Measurements from ENCODE around the gene SOX21. TPM values are rescaled to one million over a fixed set of nuclear protein-coding genes. Genes with fewer than 3 reads are reported as not detected.

Gene SOX21
- total RNA-seq, 1 donor from 2014 or later, result not detected

DNA sequence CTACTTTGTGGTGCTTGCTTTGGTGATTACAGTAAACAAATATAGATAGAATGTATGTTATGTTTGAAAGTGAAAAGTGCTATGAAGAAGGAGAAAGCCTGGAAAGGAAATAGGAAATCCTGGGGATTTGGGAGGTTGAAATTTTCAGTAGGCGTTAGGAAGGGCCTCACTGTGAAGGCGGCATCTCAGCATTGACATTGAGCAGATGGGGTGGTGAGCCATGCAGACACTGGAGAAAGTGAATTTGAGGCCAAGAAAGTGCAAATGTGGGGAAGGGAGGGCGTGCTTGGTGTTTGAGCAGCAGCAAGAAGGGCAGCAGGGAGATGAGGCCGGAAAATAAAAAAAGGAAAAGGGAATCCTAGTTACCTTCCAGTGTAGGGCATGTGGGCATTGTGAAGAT, 20.3 kb downstream of the SOX21 start:
- TF ChIP-seq, protein P1, sequence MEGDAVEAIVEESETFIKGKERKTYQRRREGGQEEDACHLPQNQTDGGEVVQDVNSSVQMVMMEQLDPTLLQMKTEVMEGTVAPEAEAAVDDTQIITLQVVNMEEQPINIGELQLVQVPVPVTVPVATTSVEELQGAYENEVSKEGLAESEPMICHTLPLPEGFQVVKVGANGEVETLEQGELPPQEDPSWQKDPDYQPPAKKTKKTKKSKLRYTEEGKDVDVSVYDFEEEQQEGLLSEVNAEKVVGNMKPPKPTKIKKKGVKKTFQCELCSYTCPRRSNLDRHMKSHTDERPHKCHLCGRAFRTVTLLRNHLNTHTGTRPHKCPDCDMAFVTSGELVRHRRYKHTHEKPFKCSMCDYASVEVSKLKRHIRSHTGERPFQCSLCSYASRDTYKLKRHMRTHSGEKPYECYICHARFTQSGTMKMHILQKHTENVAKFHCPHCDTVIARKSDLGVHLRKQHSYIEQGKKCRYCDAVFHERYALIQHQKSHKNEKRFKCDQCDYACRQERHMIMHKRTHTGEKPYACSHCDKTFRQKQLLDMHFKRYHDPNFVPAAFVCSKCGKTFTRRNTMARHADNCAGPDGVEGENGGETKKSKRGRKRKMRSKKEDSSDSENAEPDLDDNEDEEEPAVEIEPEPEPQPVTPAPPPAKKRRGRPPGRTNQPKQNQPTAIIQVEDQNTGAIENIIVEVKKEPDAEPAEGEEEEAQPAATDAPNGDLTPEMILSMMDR (IDR thresholded peaks at IDR 0.05), result no peak
- Mint-ChIP-seq H3K27ac (no peak overlapping the region), H3K27me3 (peaks cover 13% of the 10 kb centered on the region), H3K4me1 (no peaks in the 10 kb centered on the region), H3K4me3 (no peak overlapping the region), H3K9me3 (no peaks in the 10 kb centered on the region), H3K36me3 (ENCODE audit: low read depth) (no peaks in the 10 kb centered on the region)
- no peak for ATAC-seq (ENCODE audit: low read depth)
- intact Hi-C loops (cut with micrococcal nuclease), result no loop called here
- CTCF ChIA-PET, result no interaction called here
- POLR2A ChIA-PET, result no interaction called here
- DNase-seq, result no peak

DNA sequence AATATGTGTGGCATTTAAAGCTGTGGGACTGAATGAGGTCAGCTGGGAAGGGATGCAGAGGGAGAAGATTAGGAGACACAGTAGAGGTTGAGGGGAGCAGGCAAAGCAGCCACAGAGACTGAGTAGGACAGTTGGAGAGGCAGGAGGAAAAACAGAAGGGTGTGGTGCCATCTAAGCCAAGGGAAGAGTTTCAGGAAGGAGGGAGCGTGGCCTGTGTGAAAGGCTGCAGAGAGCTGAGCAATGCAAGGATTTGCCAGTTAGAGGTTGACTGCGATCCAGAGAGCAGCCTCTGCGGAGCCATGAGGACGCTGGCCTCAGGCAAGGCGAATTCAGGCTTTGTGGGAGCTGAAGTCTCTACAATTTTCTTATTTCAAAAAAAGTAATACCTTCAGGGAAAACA, 28.9 kb downstream of the SOX21 start:
- H3K27me3 Mint-ChIP-seq, result peaks cover 25% of the 10 kb centered on the region
- intact Hi-C loops (cut with micrococcal nuclease), result no loop called here
- no peaks in the 10 kb centered on the region for H3K9me3 Mint-ChIP-seq
- TF ChIP-seq, protein P1 (IDR thresholded peaks at IDR 0.05), result no peak
- POLR2A ChIA-PET, result no interaction called here
- ATAC-seq (ENCODE audit: low read depth), result no peak
- DNase-seq, result no peak
- H3K4me3 Mint-ChIP-seq, result no peak overlapping the region
- CTCF ChIA-PET, result no interaction called here
- H3K27ac Mint-ChIP-seq, result no peak overlapping the region
- no peaks in the 10 kb centered on the region for H3K4me1 Mint-ChIP-seq
- no peaks in the 10 kb centered on the region for H3K36me3 Mint-ChIP-seq (ENCODE audit: low read depth)

DNA sequence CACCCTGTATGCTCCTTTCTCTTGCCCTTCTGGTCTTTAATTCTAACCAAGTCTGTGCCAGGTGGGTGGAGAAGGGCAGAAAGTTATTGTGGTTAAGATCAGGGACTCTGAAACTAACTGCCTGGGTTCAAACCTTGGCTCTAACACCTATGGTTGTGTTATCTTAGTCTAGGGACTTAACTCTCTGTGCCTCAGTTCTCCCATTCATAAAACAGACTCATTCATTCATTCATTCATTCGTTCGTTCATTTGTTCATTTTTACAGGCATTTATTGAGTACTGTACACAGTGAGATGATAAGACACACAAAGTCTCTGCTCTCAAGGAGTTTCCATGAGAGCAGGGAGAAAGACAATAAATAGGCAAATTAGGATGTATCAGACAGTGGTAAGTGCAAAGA, 30.1 kb downstream of the SOX21 start:
- intact Hi-C loops (cut with micrococcal nuclease), result no loop called here
- ChIA-PET CTCF (no interaction called here), POLR2A (no interaction called here)
- Mint-ChIP-seq H3K4me3 (no peak overlapping the region), H3K36me3 (ENCODE audit: low read depth) (no peaks in the 10 kb centered on the region), H3K27ac (no peak overlapping the region), H3K9me3 (no peaks in the 10 kb centered on the region), H3K27me3 (peaks cover 27% of the 10 kb centered on the region), H3K4me1 (no peaks in the 10 kb centered on the region)
- DNase-seq (no peak), ATAC-seq (ENCODE audit: low read depth) (no peak)
- TF ChIP-seq, protein P1 (IDR thresholded peaks at IDR 0.05), result no peak

DNA sequence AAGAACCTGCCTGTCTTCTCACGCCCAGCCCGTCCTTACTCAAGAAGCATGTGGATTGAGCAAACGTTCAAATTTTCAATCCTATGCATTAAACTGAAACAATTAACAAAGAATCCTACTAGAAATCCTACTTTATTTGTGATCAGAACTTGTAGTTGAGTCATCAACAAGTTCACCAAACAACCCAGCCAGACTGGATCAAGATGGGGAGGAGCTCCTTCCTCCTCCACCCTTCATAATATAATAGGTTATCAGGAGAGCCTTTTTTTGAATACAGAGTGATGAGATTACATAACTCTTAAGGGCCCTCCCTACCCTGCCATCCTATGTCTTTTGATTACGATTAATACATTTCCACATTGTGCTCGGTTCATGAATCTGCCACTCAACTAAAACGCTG, 32.7 kb downstream of the SOX21 start:
- ChIA-PET CTCF (no interaction called here), POLR2A (no interaction called here)
- DNase-seq, result no peak
- no peak for ATAC-seq (ENCODE audit: low read depth)
- Mint-ChIP-seq H3K4me3 (no peak overlapping the region), H3K27ac (no peak overlapping the region), H3K27me3 (peaks cover 27% of the 10 kb centered on the region), H3K9me3 (no peaks in the 10 kb centered on the region), H3K4me1 (no peaks in the 10 kb centered on the region), H3K36me3 (ENCODE audit: low read depth) (no peaks in the 10 kb centered on the region)
- intact Hi-C loops (cut with micrococcal nuclease), result loop anchor here (5.0 to 10.0 kb wide), 2 partner anchors 508 to 985 kb away; no protein-coding TSS in a partner anchor
- TF ChIP-seq, protein P1 (IDR thresholded peaks at IDR 0.05), result no peak

GRCh38 chr13:94678845-94679244, 33.5 kb downstream of the SOX21 start:
- ATAC-seq (ENCODE audit: low read depth) (no peak), DNase-seq (no peak)
- no peak overlapping the region for H3K27ac Mint-ChIP-seq
- ChIA-PET CTCF (no interaction called here), POLR2A (no interaction called here)
- peaks cover 27% of the 10 kb centered on the region for H3K27me3 Mint-ChIP-seq
- no peaks in the 10 kb centered on the region for H3K9me3 Mint-ChIP-seq
- H3K36me3 Mint-ChIP-seq (ENCODE audit: low read depth), result no peaks in the 10 kb centered on the region
- no peaks in the 10 kb centered on the region for H3K4me1 Mint-ChIP-seq
- intact Hi-C loops (cut with micrococcal nuclease), result loop anchor here (5.0 to 10.0 kb wide), 2 partner anchors 508 to 986 kb away; no protein-coding TSS in a partner anchor
- TF ChIP-seq, protein P1 (IDR thresholded peaks at IDR 0.05), result no peak
- no peak overlapping the region for H3K4me3 Mint-ChIP-seq

Measured in activated B cell treated with CpG ODN at 0.5 μM for 24 hours (primary cell).